Neural cell (in vitro differentiated cells): Measurements from ENCODE around the gene TMEM17. TPM values are rescaled to one million over a fixed set of nuclear protein-coding genes. Genes with fewer than 3 reads are reported as not detected.

Experiments
- H2AFZ ChIP-seq: fragments of 200-600, 300-800 bp; sonication (generic), shearing (Covaris generic); 2 replicates; pipeline ENCODE4 v1.6.0; 2014; ENCODE audit warnings: low read depth, mild to moderate bottlenecking, antibody characterized with exemption, low read length, moderate library complexity
- H3F3A ChIP-seq: fragments of 200-600 bp; shearing (Covaris generic); 2 replicates; pipeline ENCODE4 v1.6.1; 2016; ENCODE audit warnings: mild to moderate bottlenecking, moderate library complexity, mixed read lengths, antibody characterized with exemption, low read length; ENCODE audit not compliant: insufficient read depth, poor library complexity, severe bottlenecking
- H3K27ac ChIP-seq: fragments of 200-600, 300-800 bp; sonication (generic), shearing (Covaris generic); 2 replicates; pipeline ENCODE4 v1.5.1; 2014; ENCODE audit warnings: mild to moderate bottlenecking, low read length, moderate library complexity
- H3K27me3 ChIP-seq: fragments of 300-800, 200-600 bp; sonication (generic), shearing (Covaris generic); 2 replicates; pipeline ENCODE4 v1.6.0; 2014; ENCODE audit warnings: mild to moderate bottlenecking, low read depth, low read length, moderate library complexity; ENCODE audit not compliant: insufficient read depth
- H3K36me3 ChIP-seq: fragments of 300-800, 200-600 bp; sonication (generic), shearing (Covaris generic); 2 replicates; pipeline ENCODE4 v1.5.1; 2014; ENCODE audit warnings: mild to moderate bottlenecking, antibody characterized with exemption, low read length, moderate library complexity; ENCODE audit not compliant: insufficient read depth
- H3K4me2 ChIP-seq: fragments of 300-800, 200-600 bp; sonication (generic), shearing (Covaris generic); 2 replicates; pipeline ENCODE4 v1.6.0; 2014; ENCODE audit warnings: mild to moderate bottlenecking, low read length
- H3K4me3 ChIP-seq: fragments of 300-800, 200-600 bp; sonication (generic), shearing (Covaris generic); 2 replicates; pipeline ENCODE4 v1.5.1; 2014; ENCODE audit warnings: mild to moderate bottlenecking, low read length, moderate library complexity
- H3K79me2 ChIP-seq: fragments of 200-600 bp; shearing (Covaris generic); replicated peaks from 2 replicates; pipeline ENCODE4 v1.6.0; 2014; ENCODE audit warnings: mild to moderate bottlenecking, low read length, moderate library complexity; ENCODE audit not compliant: insufficient read depth
- H3K9ac ChIP-seq: fragments of 300-800, 200-600 bp; sonication (generic), shearing (Covaris generic); 2 replicates; pipeline ENCODE4 v1.6.1; 2016; ENCODE audit warnings: mild to moderate bottlenecking, low read length, mixed read lengths
- H3K9me2 ChIP-seq: fragments of 200-600 bp; shearing (Covaris generic); 2 replicates; pipeline ENCODE4 v1.6.1; 2016; ENCODE audit warnings: mild to moderate bottlenecking, low read length, mixed read lengths; ENCODE audit not compliant: insufficient read depth
- H3K9me3 ChIP-seq: fragments of 200-600, 300-800 bp; sonication (generic), shearing (Covaris generic); 2 replicates; pipeline ENCODE4 v1.6.1; 2016; ENCODE audit warnings: mild to moderate bottlenecking, mixed run types, low read length, moderate library complexity, mixed read lengths
- H4K20me1 ChIP-seq: fragments of 200-600 bp; shearing (Covaris generic); 2 replicates; pipeline ENCODE4 v1.6.1; 2016; ENCODE audit warnings: mild to moderate bottlenecking, mixed run types; ENCODE audit not compliant: insufficient read depth
- EP300 ChIP-seq: fragments of 450-650 bp; conservative IDR thresholded peaks from 2 replicates; pipeline ENCODE4 v1.6.1; 2014; ENCODE audit warnings: antibody characterized with exemption, mild to moderate bottlenecking, moderate library complexity; ENCODE audit not compliant: poor library complexity, severe bottlenecking
- EZH2 ChIP-seq: fragments of 200-600, 300-800 bp; shearing (Covaris generic), sonication (generic); IDR thresholded peaks from 2 replicates; pipeline ENCODE4 v1.6.1; 2014; ENCODE audit warnings: antibody characterized with exemption, low read length, borderline replicate concordance, mild to moderate bottlenecking; ENCODE audit not compliant: insufficient read depth, poor library complexity, severe bottlenecking
- MXI1 ChIP-seq: fragments of 450-650 bp; conservative IDR thresholded peaks from 2 replicates; pipeline ENCODE4 v1.6.1; 2014; ENCODE audit warnings: antibody characterized with exemption, mild to moderate bottlenecking; ENCODE audit not compliant: poor library complexity, severe bottlenecking
- POLR2AphosphoS5 ChIP-seq: IDR thresholded peaks from 2 replicates; pipeline ENCODE4 v1.6.1; 2012
- RAD21 ChIP-seq: fragments of 450-650 bp; conservative IDR thresholded peaks from 2 replicates; pipeline ENCODE4 v1.6.1; 2014; ENCODE audit warnings: antibody characterized with exemption, mild to moderate bottlenecking, moderate library complexity
- SMC3 ChIP-seq: fragments of 450-650 bp; conservative IDR thresholded peaks from 2 replicates; pipeline ENCODE4 v1.6.1; 2014; ENCODE audit warnings: antibody characterized with exemption, mild to moderate bottlenecking, moderate library complexity; ENCODE audit not compliant: poor library complexity
- TAF1 ChIP-seq: IDR thresholded peaks from 2 replicates; pipeline ENCODE4 v1.6.1; 2012; ENCODE audit warnings: low read depth
- polyA plus RNA-seq: library from polyadenylated mRNA; depleted of rRNA; stranded (reverse); fragments of >200 nt; gene quantifications from 2 replicates; pipeline ENCODE4 v1.2.3, GENCODE V29; 2014
- TF ChIP-seq, protein P1 (sequence below): fragments of 450-650 bp; IDR thresholded peaks from 2 replicates; pipeline ENCODE4 v1.5.1; 2014; ENCODE audit warnings: antibody characterized with exemption, mild to moderate bottlenecking, moderate library complexity; ENCODE audit not compliant: poor library complexity, severe bottlenecking
- TF ChIP-seq, protein P2 (sequence below): IDR thresholded peaks from 2 replicates; pipeline ENCODE4 v1.6.1; 2012; ENCODE audit warnings: borderline replicate concordance

TMEM17 gene
- polyA plus RNA-seq, 1 donor from 2014 or later = 8.6 TPM

DNA sequence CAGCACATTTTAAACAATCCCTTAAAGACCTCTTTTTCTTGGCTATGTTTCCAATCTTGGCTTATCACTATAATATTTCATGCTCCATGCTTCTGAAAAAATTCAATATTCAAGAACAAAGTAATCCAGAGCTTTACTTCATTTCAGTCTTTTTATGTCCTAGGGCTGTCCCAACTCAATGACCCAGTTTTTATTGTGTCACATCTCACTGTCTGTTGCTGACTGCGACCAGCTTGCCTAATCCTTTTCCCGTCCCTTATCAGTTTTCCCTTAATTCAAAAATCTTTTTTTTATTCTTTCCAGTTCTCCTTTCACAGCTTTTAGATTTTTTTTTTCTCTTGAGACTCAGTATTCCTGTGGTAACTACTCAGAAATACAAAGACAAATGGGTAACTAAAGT, 10.2 kb downstream of the TMEM17 start:
- Histone ChIP-seq H3F3A (no peaks in the 10 kb centered on the region), H3K9ac (no peak overlapping the region), H3K27ac (no peak overlapping the region), H3K79me2 (no peaks in the 10 kb centered on the region), H4K20me1 (no peaks in the 10 kb centered on the region), H3K27me3 (no peaks in the 10 kb centered on the region), H3K4me2 (no peak overlapping the region), H3K9me2 (no peaks in the 10 kb centered on the region), H2AFZ (no peak overlapping the region), H3K4me3 (no peak overlapping the region), H3K36me3 (no peaks in the 10 kb centered on the region), H3K9me3 (no peaks in the 10 kb centered on the region)
- TF ChIP-seq POLR2AphosphoS5 (no peak), EP300 (no peak), EZH2 (no peak), MXI1 (no peak), TAF1 (no peak), RAD21 (no peak), SMC3 (no peak)
- TF ChIP-seq, protein P1, sequence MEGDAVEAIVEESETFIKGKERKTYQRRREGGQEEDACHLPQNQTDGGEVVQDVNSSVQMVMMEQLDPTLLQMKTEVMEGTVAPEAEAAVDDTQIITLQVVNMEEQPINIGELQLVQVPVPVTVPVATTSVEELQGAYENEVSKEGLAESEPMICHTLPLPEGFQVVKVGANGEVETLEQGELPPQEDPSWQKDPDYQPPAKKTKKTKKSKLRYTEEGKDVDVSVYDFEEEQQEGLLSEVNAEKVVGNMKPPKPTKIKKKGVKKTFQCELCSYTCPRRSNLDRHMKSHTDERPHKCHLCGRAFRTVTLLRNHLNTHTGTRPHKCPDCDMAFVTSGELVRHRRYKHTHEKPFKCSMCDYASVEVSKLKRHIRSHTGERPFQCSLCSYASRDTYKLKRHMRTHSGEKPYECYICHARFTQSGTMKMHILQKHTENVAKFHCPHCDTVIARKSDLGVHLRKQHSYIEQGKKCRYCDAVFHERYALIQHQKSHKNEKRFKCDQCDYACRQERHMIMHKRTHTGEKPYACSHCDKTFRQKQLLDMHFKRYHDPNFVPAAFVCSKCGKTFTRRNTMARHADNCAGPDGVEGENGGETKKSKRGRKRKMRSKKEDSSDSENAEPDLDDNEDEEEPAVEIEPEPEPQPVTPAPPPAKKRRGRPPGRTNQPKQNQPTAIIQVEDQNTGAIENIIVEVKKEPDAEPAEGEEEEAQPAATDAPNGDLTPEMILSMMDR = no peak
- TF ChIP-seq, protein P2, sequence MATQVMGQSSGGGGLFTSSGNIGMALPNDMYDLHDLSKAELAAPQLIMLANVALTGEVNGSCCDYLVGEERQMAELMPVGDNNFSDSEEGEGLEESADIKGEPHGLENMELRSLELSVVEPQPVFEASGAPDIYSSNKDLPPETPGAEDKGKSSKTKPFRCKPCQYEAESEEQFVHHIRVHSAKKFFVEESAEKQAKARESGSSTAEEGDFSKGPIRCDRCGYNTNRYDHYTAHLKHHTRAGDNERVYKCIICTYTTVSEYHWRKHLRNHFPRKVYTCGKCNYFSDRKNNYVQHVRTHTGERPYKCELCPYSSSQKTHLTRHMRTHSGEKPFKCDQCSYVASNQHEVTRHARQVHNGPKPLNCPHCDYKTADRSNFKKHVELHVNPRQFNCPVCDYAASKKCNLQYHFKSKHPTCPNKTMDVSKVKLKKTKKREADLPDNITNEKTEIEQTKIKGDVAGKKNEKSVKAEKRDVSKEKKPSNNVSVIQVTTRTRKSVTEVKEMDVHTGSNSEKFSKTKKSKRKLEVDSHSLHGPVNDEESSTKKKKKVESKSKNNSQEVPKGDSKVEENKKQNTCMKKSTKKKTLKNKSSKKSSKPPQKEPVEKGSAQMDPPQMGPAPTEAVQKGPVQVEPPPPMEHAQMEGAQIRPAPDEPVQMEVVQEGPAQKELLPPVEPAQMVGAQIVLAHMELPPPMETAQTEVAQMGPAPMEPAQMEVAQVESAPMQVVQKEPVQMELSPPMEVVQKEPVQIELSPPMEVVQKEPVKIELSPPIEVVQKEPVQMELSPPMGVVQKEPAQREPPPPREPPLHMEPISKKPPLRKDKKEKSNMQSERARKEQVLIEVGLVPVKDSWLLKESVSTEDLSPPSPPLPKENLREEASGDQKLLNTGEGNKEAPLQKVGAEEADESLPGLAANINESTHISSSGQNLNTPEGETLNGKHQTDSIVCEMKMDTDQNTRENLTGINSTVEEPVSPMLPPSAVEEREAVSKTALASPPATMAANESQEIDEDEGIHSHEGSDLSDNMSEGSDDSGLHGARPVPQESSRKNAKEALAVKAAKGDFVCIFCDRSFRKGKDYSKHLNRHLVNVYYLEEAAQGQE = no peak

DNA sequence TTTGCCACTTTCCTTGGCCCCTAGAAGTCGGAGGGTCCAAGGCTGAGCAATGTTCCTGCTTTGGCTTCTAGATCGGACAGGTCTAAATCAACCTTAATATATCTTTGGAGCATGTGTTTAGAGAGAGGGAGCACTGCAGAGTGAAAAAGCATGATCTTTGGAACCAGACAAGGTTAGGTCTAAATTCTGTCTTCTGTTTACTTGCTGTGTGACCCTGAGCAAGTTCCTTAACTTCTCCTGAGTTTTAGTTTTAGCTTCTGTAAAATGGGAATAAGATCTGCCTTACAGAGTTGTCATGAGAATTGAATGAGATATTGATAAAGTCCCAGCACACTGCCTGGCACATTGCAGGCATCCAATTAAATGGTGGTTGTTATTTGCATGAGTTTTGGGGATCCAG, 13.9 kb downstream of the TMEM17 start:
- Histone ChIP-seq H2AFZ (no peak overlapping the region), H3K9me3 (no peaks in the 10 kb centered on the region), H3K27me3 (no peaks in the 10 kb centered on the region), H3F3A (no peaks in the 10 kb centered on the region), H3K9me2 (no peaks in the 10 kb centered on the region), H3K9ac (no peak overlapping the region), H3K27ac (no peak overlapping the region), H3K36me3 (no peaks in the 10 kb centered on the region), H3K4me3 (no peak overlapping the region), H3K79me2 (no peaks in the 10 kb centered on the region), H3K4me2 (no peak overlapping the region), H4K20me1 (no peaks in the 10 kb centered on the region)
- no peak for TF ChIP-seq EZH2
- TF ChIP-seq TAF1 = no peak
- TF ChIP-seq MXI1 = no peak
- TF ChIP-seq, protein P1 = no peak
- no peak for TF ChIP-seq RAD21
- TF ChIP-seq, protein P2 = no peak
- no peak for TF ChIP-seq POLR2AphosphoS5
- no peak for TF ChIP-seq SMC3
- no peak for TF ChIP-seq EP300
